GM18873 (cell line): Measurements from ENCODE around the gene RAB8A.

Experiments used
- ATAC-seq: cut with Tn5 transposase; IDR thresholded peaks from one replicate; pipeline ENCODE4 v1.9.1; 2021; ENCODE audit warnings: mild to moderate bottlenecking, moderate library complexity, moderate number of reproducible peaks; ENCODE audit not compliant: unreplicated experiment, low FRiP score

The RAB8A gene

DNA sequence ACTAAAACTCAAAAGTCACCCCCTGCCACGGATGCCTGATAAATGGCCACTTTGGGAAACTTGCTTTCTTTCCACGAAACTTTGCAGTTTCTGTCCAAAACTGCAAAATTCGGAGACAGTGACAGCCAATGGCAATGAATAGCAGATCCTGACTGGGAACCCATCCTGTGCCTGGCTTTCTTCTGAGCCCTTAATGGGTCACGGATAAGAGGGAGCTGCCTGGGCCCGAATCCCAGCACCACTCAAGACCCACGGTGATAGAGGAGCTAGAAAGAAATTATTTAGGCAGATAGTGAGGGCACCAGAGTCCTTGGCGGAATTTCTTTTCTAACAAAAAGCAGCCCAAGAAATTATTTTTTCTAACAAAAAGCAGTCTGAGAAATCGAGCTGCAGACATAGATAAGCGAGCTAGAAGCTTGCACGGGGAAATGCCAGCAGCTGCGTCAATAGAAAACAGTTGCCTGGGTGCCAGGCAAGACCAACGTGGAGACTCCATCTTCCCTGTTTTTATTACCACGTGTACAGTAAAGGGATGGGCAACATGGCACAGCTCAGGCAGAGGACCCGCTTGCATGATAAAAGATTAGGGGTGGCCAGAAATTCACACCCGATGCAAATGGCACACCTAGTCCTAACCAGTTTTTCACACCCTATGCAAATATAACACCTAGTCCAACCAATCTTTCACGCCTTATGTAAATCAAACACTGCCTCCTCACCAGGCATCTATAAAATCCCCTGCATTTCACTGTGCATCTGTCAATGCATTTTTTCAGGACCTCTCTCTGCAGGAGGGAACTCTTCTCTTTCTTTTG, 24.7 kb downstream of the RAB8A start:
- ATAC-seq, result no peak

DNA sequence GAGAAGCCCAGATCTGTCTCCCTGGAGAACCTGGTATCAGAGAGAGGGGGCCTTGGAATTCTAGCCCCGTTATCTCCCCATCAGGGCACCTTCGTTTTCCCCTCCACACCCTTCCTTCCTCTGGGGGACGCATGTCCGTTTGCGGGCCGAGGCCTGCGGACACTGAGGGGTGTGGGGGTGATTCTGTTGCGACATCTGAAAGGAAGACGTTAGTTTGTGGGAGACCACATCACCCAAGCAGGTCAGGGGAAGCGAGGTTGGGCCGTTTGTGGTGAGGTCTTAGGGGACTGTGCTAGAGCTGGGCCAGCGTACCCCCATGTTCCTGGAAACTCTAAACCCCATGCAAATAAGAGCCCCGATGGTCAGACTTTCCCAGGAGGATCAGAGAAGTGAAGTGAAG, 28.1 kb downstream of the RAB8A start:
- no peak for ATAC-seq

DNA sequence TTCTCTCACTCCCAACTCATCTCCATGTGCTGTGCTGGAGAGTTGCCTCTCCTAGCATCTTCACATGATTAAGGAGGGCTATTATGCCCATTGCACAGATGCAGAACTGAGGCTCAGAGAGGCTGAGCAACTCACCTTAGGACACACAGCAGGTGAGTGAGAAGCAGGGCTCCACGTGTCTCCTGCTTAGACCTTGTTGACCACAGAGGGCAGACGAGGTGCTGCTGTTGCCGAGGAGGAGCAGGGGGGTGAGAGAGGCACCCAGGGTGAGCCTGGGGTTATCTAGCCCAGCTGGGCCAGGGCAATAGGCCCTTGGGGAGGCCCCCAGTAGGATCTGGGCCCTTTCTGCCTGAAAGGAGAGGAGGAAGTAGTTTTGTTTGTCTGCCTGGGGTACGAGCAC, 29.4 kb downstream of the RAB8A start:
- no peak for ATAC-seq

DNA sequence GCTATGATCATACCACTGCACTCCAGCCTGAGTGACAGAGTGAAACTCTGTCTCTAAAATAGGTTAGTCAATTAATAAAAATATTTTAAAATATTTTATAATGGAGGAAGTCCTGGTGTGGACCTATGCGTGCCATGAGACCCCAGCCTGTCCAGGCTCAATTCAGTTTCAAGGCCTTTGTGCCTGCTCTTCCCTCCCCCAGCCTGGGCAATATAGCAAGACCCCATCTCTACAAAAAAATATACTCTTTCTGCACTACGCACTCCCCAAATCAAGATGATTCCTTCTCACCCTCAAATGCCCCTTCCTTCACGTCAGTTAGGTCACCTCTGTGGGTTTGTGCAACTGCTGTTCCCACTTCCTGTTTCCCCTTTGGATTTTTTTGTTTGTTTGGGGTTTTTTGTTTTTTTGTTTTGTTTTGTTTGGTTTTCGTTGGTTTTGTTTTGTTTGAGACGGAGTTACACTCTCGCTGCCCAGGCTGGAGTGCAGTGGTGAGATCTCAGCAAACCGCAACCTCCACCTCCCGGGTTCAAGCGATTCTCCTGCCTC, 30.4 kb downstream of the RAB8A start:
- no peak for ATAC-seq

DNA sequence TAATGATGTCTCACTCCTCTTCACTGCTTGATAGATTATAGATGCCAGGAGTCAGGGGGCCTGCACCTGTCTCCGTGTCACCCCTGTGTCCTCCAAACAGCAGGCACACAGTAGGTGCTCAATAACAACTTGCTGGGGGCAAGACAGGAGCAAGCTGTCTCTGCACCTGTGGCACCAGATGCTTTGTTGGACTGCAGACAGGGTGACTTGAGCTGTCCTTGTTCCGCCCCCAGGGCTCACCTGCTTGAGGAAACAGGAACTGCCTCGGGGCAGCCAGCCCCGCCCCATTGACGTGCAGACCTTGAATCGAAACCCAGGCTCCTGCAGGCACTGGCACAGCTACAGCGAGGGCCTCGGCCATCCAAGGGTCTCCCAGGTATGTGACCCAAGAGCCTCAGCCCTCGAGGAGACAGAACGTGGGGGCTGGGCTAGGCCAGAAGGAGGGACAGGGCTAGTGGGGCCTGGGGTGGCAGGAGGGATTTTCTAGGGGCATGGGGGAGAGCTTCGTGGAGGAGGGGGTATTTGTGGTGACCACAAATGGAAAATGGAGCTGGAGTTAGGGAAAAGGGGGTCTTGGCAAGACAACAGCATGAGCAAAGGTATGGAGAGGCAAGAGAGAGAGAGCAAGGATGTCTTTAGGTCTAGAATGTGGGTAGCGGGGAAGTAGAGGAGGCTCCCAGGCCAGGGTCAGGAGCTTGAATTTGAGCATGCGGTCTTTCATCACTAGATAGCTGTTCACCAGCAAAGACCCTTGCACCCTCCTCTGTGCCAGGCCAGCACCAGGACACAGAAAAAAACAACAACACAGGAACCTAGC, 31.9 kb downstream of the RAB8A start, which contains the start of gene HSH2D:
Gene HSH2D (plus strand): TSS at position 287 of the 817 bp plus-strand sequence. CDS start 5,066 bp downstream, outside the sequence.
- ATAC-seq, result peak; percentile 36

DNA sequence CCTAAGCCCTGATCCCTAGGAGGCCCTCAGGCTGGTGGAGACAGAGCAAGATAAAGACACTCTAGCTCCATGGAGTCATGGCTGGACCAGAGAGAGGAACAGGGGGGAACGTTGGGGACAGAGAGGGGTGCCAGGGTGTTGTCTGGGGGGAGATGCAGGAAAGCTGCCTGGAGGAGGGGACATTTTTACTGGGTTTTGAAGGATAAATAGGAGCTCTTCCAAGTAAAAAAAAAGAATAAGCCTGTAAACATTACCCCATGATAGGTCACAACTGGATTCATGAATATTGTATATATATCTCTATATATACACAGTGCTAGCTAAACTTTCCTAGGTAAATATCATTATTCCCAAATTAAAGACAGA, 32.5 kb downstream of the RAB8A start:
- ATAC-seq, result no peak

DNA sequence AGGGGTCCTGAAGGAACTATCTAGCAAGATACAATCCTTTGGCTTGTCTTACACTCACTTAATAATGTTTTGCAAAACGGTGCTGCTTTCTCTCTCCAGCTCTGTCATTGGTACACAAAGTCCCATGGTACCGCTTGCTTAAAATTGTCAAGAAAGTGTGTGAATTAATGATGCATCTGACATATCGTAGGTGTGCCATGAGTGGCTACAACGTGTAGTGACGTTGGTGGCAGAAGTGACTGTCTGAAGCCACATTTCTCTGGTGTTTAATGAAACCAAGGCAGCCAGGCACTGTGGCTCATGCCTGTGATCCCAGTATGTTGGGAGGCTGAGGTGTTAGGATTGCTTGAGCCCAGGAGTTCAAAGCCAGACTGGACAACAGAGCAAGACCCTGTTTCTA, 34.4 kb downstream of the RAB8A start:
- no peak for ATAC-seq

DNA sequence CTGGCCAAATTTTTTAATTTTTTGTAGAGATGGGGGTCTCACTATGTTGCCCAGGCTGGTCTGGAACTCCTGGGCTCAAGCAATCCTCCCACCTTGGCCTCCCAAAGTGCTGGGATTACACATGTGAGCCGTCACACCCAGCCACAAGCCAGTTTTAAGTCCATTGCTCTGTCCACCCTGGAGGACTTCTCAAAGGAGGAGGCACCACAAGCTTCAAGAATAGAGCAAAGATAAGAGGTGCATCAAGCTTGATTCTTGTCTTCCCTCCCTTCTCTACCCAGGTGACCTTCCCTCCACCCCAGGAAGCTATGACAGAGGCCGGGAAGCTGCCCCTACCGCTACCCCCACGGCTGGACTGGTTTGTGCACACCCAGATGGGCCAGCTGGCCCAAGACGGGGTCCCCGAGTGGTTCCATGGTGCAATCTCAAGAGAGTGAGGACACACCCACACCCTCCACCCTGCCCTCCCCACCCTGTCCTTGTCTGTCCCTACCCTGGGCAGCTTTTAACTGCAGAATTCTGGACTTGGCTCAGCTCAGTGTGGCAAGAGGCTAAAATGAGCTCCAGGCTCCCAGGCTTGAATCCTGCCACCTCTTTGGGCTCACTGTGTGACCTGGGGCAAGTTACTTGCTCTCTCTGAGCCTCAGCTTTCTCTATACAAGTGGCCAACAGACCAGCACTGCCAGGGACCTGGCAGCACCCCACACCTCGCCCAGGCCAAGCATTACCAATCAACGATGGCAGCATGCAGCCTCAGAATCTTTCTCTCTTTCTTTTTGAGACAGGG, 36.9 kb downstream of the RAB8A start:
- no peak for ATAC-seq

DNA sequence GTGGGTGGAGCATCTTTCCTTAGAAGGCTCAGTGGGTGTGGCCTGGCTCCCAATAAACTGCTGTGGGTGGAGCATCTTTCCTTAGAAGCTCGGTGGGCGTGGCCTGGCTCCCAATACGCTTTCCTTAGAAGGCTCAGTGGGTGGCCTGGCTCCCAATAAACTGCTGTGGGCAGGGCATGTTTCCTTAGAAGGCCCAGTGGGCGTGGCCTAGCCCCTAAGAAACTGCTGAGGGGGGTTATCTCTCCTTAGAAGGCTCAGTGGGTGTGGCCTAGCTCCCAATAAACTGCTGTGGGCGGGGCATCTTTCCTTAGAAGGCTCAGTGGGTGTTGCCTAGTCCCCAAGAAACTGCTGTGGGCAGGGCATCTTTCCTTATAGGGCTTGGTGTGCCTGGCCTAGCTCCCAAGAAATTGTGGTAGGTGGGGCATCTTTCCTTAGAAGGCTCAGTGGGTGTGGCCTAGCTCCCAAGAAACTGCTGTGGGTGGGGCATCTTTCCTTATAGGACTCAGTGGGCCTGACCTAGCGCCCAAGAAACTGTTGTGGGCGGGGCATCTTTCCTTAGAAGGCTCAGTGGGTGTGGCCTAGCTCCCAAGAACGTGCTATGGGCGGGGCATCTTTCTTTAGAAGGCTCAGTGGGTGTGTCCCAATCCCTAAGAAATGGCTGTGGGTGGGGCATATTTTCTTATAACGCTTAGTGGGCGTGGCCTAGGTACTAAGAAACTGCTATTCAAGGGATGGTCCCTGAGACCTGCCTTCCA, 42.1 kb downstream of the RAB8A start:
- no peak for ATAC-seq

DNA sequence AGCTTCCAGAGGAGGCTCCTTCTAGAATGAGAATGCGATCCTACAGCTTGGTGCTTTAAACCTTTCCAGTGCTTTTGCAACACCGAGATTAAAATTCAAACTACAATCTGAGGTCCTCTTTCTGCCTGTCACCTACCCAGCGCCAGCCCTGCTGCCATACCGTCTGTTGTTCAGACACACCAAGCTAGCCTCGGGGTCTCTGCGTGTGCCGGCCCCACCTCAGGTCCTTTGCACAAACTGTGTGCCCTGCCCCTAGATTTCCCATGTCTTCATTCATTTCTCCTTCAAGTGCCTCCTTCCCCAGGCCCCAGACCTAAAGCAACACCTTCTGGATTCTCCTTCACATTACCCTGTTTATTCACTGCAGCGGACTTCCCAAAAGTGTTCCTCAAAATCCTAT, 42.9 kb downstream of the RAB8A start:
- no peak for ATAC-seq

DNA sequence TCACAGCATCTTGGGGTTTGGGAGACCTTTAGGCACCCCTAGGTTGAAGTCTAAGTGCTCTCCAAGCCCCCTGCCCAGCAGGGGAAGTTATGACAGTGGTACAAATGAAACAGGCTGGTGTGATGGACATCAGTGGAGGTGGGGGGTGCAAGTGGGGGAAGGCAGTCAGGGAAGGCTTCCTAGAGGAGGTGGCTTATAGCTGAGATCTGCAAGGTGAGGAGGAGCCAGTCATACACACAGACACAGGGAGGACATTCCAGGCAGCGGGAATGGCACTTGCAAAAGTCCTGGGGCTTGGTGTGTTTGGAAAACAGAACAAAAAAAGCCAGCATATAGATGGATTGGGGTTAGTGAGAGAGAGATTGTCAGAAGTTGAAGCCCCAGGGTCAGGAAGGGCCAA, 43.4 kb downstream of the RAB8A start:
- ATAC-seq, result no peak

DNA sequence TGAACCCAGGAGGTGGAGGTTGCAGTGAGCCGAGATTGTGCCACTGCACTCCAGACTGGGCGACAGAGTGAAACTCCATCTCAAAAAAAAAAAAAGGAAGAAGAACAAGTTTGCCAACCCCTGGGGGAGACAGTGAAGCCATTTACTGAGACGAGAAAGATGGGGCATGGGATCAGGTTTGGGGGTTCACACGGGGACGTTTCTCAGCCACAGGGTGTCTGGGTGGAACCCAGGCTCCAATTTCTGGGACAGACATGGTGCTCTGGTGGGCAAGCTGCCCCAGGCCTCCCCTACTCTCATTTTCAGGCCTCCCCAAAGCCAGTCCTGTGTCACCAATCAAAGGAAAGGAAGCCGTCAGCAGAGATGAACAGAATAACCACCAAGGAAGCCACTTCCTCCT, 45.2 kb downstream of the RAB8A start:
- ATAC-seq, result no peak

DNA sequence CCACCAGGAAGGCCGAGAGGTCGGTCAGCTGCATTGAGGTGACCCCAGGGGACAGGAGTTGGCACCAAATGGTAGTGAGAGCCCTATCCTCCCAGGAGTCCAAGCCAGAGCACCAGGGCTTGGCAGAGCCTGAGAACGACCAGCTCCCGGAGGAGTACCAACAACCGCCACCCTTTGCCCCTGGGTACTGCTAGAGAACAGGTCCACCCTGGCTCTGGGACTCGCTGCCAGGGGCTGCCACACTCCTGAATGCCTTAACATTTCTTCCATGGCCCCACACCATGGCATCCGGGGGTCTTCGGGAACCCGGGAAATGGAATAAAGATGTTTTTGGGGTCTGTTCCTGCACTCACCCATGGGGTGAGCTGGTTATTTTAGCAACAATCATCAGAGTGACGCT, 45.9 kb downstream of the RAB8A start:
- no peak for ATAC-seq

DNA sequence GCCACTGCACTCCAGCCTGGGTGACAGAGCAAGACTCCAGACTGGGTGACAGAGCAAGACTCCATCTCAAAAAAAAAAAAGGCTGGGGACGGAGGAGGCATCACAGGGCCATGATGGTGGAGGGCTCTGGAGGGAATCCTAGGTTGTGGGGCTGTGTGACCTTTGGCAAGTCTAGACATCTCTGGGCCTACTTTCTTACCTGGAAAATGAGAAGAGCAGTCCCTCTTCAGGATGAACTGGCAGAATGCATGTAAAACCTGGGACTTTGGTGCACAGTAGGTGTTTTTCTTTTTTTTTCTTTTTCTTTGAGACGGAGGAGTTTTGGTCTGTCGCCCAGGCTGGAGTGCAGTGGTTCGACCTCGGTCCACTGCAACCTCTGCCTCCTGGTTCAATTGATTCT, 48.0 kb downstream of the RAB8A start:
- ATAC-seq, result no peak

DNA sequence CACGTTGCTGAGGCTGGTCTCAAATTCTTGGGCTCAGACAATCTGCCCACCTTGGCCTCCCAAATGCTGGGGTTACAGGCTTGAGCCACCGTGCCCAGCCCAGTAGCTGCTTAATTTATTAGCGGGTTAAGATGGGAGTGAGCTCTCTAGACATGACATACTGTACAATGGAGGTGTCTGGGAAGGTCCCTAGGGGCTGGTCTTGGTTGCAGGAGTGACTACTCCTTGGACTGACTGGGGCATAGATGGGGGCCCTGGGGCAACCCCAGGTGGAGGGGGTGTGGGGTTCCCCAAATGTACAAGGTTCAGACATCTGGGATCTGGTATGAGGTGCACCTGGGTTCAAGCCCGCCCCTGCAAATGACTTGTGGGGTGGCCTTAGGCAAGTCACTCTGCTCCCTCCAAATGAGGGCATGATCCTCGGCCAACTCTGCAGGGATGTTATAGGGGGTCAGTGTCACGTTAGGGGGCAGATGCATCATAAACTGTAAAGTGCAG, 48.8 kb downstream of the RAB8A start:
- ATAC-seq, result no peak

DNA sequence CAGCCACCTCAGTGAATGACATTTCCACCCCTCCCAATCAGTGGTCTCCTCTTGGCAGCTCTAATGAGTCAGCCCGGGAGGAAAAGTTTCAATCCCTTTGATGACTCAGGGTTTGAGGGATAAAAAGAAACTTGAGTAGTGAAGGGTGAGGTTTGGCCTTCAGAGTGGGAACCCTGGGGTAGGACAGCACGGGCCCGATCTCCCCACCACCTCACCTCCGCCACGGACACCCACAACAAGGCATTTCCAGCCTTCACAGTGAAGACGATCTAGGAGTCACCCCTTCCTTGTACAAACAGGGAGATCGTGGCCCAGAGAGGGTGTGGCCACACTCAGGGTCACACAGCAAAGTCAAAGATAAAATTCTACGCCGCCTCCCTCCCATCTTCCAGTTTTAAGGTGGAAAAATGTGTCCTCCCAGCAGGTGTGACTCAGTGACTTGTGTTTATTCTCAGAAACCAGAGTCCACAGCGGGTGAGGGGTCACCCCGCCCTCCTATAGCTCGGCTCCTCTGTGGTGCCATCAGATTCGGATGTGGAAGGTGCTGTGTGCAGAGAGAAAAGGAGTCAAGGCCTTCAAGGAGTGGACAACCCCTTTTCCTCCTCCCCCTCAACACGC, 49.4 kb downstream of the RAB8A start:
- no peak for ATAC-seq

DNA sequence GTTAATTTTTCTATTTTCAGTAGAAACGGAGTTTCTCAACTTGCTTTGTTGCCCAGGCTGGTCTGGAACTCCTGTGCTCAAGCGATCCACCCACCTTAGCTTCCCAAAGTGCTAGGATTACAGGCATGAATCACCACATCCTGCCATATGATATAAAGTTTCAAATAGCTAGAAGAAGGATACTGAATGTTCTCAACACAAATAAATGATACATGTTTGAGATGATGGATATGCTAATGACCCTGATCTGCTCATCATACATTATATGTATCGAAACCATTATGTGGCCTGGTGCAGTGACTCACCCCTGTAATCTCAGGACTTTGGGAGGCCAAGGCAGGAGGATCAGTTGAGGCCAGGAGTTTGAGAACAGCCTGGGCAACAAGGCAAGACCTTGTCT, 50.2 kb downstream of the RAB8A start:
- no peak for ATAC-seq

DNA sequence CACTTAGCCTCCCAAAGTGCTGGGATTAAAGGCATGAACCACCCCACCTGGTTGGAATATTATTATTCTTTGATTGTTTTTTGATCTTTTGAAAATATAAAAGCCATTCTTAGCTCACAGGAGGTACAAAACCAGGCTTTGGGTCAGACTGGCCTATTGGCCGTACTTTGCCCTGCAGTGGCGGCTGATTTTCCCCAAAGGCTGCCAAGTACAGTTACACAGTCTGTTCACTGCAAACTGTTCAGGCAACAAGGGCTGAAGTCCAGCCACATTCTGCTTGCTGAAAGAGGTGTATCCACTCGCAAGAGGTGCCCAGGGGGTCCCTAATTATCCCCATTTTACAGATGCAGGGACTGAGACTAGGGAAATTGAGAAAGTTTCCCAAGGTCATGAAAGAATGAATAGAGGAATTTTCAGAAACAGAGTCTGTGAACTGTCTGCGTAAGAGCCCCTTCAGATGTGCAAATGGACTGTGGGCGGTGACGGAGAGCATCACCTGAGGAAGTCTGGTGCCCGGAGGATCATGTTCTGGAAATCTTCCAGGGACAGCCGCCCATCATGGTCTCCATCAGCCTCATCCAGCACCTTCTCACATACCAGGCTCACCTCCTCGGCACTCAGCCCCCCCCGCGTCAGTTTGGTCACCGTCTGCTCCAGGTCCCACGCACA, 52.7 kb downstream of the RAB8A start:
- no peak for ATAC-seq

DNA sequence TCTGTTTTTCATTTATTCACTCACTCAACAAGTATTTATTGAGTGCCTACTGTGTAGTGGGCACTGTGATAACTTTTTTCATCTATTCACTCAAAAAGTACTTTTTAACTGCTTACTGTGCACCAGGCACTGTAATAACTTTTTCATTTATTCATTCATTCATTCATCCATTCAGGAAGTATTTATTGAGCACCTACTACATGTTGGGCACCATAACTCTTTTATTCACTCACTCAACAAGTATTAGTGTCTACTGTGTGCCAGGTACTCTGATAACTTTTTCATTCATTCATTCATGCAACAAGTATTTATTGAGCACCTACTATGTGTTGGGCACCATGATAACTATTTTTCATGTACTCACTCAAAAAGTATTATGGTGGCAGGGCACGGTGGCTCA, 54.7 kb downstream of the RAB8A start:
- no peak for ATAC-seq
